HG03139 (cell line): Measurements from ENCODE around the gene LDB2.

Experiments
- ATAC-seq: cut with Tn5 transposase; IDR thresholded peaks from one replicate; pipeline ENCODE4 v1.9.1; 2021; ENCODE audit not compliant: unreplicated experiment

The LDB2 gene

GRCh38 chr4:16759931-16760582, 138.4 kb downstream of the LDB2 start:
- no peak for ATAC-seq

GRCh38 chr4:16758816-16759215, 139.6 kb downstream of the LDB2 start:
- ATAC-seq, result no peak

GRCh38 chr4:16758255-16758654, 140.2 kb downstream of the LDB2 start:
- ATAC-seq, result no peak

- ATAC-seq, result no peak
These were observed 141.3 kb downstream of the LDB2 start for GRCh38 chr4:16757080-16757521.

DNA sequence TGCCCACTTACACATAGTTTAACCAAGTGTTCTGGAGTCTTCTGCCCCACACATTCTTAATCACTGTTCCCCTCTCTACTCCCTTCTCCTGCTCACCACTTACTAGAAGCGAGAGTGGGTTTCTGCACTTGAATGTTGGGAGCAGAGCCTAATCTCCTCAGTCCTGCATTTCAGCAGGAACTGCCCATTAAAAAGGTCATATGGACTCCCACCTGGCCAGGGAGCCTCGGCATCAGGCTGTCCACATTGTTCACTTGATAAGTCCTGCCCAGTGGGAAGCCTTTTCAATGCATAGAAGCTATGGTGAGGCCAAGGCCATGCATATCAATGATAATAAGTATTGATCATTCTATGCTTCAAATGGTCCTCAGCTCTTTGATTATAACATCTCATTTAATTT, 144.3 kb downstream of the LDB2 start:
- ATAC-seq, result no peak

GRCh38 chr4:16752150-16752549, 146.3 kb downstream of the LDB2 start:
- ATAC-seq, result no peak

- ATAC-seq, result no peak
These were observed 147.4 kb downstream of the LDB2 start for GRCh38 chr4:16750882-16751642.

DNA sequence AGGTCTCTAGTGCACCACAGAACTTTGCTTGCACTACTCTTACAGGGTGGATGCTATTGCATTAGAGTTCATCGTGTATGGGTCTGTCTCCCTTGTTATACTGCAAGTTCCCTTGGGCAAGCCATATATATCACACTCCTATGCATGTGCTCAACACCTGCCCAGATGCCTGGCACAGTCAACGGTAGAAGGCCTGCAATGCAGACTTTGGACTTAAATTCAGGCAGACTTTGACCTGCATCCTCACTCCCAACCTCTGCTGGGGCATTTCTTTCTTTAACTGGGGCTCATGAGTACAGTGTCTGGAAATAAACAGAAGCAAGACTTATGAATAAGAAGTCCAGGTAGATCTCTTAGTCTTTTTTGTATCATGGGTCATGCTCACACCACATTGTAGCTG, 148.2 kb downstream of the LDB2 start:
- ATAC-seq, result no peak

DNA sequence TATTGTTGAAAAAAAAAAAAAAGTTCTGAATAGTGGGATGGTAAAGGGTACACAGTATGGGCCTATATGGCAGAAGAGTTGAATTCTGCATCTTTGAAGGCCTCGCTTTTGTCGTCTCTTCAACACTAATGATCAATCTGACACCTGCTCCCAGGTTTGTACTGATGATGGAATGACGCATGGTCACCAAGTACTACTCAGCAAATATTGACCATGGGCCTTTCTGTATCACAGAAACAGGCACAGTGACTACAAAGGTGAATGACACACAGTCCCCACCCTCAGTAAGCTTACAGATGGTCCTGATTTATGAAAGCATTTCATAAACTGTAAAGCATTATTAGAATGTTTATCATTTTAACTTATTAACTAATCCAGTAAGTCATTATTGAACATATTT, 152.6 kb downstream of the LDB2 start:
- ATAC-seq, result no peak

- ATAC-seq, result no peak
These were observed 153.3 kb downstream of the LDB2 start for GRCh38 chr4:16745009-16745635.

DNA sequence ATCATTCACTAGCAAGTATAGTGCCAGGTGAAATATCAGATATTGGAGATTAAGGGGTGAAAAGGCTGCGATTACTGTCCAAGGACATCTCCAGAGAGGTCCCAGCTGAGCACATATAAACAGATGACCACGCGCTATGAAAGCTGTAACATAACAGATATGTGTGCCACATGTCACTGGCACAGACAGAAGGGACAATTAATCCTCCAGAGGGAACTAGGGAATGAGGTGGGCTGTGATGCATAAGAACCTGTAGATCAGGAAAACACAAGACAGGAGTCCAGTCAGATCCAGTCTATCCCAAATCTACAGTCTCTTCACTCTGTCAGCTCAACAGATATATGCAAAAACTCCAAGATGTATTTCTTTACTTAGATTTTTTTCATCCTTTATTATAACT, 157.2 kb downstream of the LDB2 start:
- no peak for ATAC-seq

- ATAC-seq, result no peak
These were observed 158.3 kb downstream of the LDB2 start for GRCh38 chr4:16739997-16740624.

DNA sequence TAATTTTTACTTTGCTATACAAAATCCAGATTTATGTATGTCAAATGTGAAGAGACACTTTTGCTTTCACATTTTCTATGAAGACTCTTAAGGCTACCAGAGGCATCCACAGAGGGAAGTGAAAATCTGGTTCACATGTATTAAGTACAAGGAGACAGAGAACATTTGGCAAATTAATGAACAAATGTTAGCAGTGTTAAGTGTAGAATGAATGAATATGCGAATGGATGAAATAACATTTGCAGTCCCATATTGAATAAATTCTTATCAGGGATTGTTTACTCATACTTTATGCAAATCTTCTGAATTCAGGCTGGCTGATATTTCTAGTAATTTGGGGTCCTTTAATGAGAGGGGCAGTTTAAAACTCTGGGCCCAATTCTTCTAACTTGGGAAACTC, 159.9 kb downstream of the LDB2 start:
- ATAC-seq, result no peak

- ATAC-seq, result no peak
These were observed 164.9 kb downstream of the LDB2 start for GRCh38 chr4:16733509-16733908.

GRCh38 chr4:16732741-16733140, 165.7 kb downstream of the LDB2 start:
- no peak for ATAC-seq

GRCh38 chr4:16731776-16732380, 166.6 kb downstream of the LDB2 start:
- no peak for ATAC-seq

DNA sequence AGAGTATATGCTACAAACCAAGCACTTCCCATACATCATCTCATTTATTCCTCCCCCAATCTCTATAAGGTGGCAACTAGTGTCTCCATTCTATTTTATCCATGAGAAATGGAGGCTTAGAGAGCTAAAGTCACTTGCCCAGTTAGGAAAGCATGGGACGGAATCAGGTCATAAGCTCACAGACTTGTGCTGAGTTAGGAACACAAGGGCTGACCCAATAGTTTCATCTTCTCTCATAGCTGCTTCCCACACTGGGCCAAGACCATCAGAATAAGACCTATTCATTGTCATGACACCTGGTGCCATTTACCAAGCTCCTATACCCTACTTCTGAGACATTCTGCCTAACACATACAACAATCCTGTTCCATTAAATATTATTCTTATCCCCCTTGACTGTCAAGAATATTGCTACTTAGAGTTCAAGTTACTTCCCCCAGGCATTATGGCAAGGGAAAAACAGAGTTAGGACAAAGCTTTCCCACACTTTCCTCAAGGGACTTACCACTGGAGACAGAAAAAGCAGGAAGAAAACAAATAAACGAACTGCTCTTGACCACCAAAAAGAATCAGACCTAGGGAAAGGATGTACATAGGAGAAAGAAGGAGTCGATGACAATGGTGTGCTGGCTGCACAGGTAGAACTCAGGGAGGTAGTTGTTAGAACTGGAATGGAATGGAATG, 167.8 kb downstream of the LDB2 start:
- ATAC-seq, result no peak

- no peak for ATAC-seq
These were observed 169.1 kb downstream of the LDB2 start for GRCh38 chr4:16729336-16729735.

- no peak for ATAC-seq
These were observed 169.6 kb downstream of the LDB2 start for GRCh38 chr4:16728849-16729248.

GRCh38 chr4:16728111-16728510, 170.3 kb downstream of the LDB2 start:
- no peak for ATAC-seq

- ATAC-seq, result no peak
These were observed 171.2 kb downstream of the LDB2 start for GRCh38 chr4:16727218-16727617.
